WTC11 (cell line): ENCODE results near the gene EVC.

ENCODE experiments used
- ELF4 ChIP-seq: sonication (generic); formaldehyde crosslinking; IDR thresholded peaks from 2 replicates; pipeline ENCODE4 v1.8.1; 2022; ENCODE audit warnings: low read depth, mild to moderate bottlenecking, moderate library complexity, missing genetic modification reagents
- ESRRA ChIP-seq: sonication (generic); formaldehyde crosslinking; IDR thresholded peaks from 2 replicates; pipeline ENCODE4 v1.8.1; 2022; ENCODE audit warnings: mild to moderate bottlenecking, missing genetic modification reagents, borderline replicate concordance
- ETV6 ChIP-seq: sonication (generic); formaldehyde crosslinking; IDR thresholded peaks from 2 replicates; pipeline ENCODE4 v1.8.1; 2022; ENCODE audit warnings: mild to moderate bottlenecking, missing genetic modification reagents
- JAZF1 ChIP-seq: fragments of 250-450 bp; sonication (Bioruptor Pico); IDR thresholded peaks from 2 replicates; pipeline ENCODE4 v1.9.0; 2021; ENCODE audit warnings: moderate library complexity, mild to moderate bottlenecking, inconsistent platforms
- SOX15 ChIP-seq: fragments of 250-450 bp; sonication (Bioruptor Pico); IDR thresholded peaks from 2 replicates; pipeline ENCODE4 v1.9.0; 2021; ENCODE audit warnings: mild to moderate bottlenecking
- TP53 ChIP-seq: sonication (generic); formaldehyde crosslinking; IDR thresholded peaks from 2 replicates; pipeline ENCODE4 v1.8.1; 2023; ENCODE audit warnings: mild to moderate bottlenecking, missing genetic modification reagents
- ZNF232 ChIP-seq: sonication (generic); formaldehyde crosslinking; IDR thresholded peaks from 2 replicates; pipeline ENCODE4 v1.8.0; 2022; ENCODE audit warnings: mild to moderate bottlenecking, missing genetic modification reagents
- TF ChIP-seq, protein P1 (sequence below): sonication (generic); formaldehyde crosslinking; IDR thresholded peaks from 2 replicates; pipeline ENCODE4 v1.8.1; 2022; ENCODE audit warnings: low read depth, missing genetic modification reagents, borderline replicate concordance
- TF ChIP-seq, protein P2 (sequence below): fragments of 200-600 bp; IDR thresholded peaks from 2 replicates; pipeline ENCODE4 v1.8.0; 2022; ENCODE audit warnings: antibody characterized with exemption
- TF ChIP-seq, protein P3 (sequence below): sonication (generic); formaldehyde crosslinking; IDR thresholded peaks from 2 replicates; pipeline ENCODE4 v1.8.1; 2023; ENCODE audit warnings: mild to moderate bottlenecking, missing genetic modification reagents, borderline replicate concordance
- TF ChIP-seq, protein P4 (sequence below): sonication (generic); formaldehyde crosslinking; IDR thresholded peaks from 2 replicates; pipeline ENCODE4 v1.8.0; 2022; ENCODE audit warnings: mild to moderate bottlenecking, missing genetic modification reagents

DNA sequence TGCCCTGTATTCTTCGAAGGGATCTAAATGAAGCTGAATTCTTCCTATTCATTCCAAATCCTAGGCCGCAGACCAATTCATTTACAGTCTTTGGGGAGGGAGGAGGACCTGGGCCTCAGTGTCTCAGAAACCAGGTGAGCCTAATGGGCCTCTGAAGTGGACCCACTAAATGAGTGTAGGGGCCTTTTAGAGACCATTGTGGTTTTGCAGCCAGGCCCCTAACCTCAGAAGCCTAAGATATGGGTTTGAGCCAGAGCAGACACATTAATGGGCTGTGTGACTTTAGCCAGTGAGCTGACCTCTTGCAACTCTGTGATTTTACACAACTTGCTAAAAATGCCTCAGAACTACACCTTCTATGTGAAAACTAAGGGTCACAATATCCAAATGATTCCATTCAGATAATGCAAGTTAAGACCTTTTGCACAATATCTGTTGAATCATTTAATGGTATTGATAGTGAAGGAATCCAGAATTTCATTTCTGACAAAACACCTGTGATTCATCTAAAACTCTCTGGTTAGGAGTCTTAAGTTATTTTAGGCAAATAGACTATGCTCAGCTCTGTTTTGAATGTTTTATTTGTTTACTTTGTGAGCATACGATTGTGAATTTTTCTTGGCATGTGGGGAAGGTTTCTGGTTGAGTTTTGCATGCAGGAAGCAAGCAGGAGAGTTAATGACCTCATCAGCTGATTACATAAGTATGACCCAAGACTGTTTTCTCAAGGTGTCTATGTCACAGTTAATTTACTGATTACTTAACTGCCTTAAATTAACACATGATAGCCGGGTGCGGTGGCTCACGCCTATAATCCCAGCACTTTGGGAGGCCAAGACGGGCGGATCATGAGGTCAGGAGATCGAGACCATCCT is 75.0 kb downstream of the EVC start:
- TF ChIP-seq, protein P1, sequence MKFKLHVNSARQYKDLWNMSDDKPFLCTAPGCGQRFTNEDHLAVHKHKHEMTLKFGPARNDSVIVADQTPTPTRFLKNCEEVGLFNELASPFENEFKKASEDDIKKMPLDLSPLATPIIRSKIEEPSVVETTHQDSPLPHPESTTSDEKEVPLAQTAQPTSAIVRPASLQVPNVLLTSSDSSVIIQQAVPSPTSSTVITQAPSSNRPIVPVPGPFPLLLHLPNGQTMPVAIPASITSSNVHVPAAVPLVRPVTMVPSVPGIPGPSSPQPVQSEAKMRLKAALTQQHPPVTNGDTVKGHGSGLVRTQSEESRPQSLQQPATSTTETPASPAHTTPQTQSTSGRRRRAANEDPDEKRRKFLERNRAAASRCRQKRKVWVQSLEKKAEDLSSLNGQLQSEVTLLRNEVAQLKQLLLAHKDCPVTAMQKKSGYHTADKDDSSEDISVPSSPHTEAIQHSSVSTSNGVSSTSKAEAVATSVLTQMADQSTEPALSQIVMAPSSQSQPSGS = no peak
- TF ChIP-seq, protein P2, sequence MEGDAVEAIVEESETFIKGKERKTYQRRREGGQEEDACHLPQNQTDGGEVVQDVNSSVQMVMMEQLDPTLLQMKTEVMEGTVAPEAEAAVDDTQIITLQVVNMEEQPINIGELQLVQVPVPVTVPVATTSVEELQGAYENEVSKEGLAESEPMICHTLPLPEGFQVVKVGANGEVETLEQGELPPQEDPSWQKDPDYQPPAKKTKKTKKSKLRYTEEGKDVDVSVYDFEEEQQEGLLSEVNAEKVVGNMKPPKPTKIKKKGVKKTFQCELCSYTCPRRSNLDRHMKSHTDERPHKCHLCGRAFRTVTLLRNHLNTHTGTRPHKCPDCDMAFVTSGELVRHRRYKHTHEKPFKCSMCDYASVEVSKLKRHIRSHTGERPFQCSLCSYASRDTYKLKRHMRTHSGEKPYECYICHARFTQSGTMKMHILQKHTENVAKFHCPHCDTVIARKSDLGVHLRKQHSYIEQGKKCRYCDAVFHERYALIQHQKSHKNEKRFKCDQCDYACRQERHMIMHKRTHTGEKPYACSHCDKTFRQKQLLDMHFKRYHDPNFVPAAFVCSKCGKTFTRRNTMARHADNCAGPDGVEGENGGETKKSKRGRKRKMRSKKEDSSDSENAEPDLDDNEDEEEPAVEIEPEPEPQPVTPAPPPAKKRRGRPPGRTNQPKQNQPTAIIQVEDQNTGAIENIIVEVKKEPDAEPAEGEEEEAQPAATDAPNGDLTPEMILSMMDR = no peak
- TF ChIP-seq SOX15 (CRISPR knock-in tag) (no peak), ZNF232 (CRISPR knock-in tag) (no peak), ETV6 (CRISPR knock-in tag) (no peak), ELF4 (CRISPR knock-in tag) (no peak), ESRRA (CRISPR knock-in tag) (no peak), JAZF1 (CRISPR knock-in tag) (no peak), TP53 (no peak)
- TF ChIP-seq, protein P3, sequence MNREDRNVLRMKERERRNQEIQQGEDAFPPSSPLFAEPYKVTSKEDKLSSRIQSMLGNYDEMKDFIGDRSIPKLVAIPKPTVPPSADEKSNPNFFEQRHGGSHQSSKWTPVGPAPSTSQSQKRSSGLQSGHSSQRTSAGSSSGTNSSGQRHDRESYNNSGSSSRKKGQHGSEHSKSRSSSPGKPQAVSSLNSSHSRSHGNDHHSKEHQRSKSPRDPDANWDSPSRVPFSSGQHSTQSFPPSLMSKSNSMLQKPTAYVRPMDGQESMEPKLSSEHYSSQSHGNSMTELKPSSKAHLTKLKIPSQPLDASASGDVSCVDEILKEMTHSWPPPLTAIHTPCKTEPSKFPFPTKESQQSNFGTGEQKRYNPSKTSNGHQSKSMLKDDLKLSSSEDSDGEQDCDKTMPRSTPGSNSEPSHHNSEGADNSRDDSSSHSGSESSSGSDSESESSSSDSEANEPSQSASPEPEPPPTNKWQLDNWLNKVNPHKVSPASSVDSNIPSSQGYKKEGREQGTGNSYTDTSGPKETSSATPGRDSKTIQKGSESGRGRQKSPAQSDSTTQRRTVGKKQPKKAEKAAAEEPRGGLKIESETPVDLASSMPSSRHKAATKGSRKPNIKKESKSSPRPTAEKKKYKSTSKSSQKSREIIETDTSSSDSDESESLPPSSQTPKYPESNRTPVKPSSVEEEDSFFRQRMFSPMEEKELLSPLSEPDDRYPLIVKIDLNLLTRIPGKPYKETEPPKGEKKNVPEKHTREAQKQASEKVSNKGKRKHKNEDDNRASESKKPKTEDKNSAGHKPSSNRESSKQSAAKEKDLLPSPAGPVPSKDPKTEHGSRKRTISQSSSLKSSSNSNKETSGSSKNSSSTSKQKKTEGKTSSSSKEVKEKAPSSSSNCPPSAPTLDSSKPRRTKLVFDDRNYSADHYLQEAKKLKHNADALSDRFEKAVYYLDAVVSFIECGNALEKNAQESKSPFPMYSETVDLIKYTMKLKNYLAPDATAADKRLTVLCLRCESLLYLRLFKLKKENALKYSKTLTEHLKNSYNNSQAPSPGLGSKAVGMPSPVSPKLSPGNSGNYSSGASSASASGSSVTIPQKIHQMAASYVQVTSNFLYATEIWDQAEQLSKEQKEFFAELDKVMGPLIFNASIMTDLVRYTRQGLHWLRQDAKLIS = no peak
- TF ChIP-seq, protein P4, sequence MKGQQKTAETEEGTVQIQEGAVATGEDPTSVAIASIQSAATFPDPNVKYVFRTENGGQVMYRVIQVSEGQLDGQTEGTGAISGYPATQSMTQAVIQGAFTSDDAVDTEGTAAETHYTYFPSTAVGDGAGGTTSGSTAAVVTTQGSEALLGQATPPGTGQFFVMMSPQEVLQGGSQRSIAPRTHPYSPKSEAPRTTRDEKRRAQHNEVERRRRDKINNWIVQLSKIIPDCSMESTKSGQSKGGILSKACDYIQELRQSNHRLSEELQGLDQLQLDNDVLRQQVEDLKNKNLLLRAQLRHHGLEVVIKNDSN (CRISPR knock-in tag) = no peak
